ENCODE results near the gene SOD3.

GRCh38 chr4:24794916-24795665 lies at the start of gene SOD3:
- TF ChIP-seq POLR2A (IDR thresholded peaks at IDR 0.05) = peak in 1 of 2 donors; percentile 51
- TF ChIP-seq, protein P1, sequence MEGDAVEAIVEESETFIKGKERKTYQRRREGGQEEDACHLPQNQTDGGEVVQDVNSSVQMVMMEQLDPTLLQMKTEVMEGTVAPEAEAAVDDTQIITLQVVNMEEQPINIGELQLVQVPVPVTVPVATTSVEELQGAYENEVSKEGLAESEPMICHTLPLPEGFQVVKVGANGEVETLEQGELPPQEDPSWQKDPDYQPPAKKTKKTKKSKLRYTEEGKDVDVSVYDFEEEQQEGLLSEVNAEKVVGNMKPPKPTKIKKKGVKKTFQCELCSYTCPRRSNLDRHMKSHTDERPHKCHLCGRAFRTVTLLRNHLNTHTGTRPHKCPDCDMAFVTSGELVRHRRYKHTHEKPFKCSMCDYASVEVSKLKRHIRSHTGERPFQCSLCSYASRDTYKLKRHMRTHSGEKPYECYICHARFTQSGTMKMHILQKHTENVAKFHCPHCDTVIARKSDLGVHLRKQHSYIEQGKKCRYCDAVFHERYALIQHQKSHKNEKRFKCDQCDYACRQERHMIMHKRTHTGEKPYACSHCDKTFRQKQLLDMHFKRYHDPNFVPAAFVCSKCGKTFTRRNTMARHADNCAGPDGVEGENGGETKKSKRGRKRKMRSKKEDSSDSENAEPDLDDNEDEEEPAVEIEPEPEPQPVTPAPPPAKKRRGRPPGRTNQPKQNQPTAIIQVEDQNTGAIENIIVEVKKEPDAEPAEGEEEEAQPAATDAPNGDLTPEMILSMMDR (IDR thresholded peaks at IDR 0.05) = no peak
- no peak for TF ChIP-seq EP300 (IDR thresholded peaks at IDR 0.05)
- TF ChIP-seq POLR2AphosphoS5 (IDR thresholded peaks at IDR 0.05) = peak in 2 of 3 donors; percentile 38 to 60

Data from suprapubic skin (tissue), 4 donors.